Esophagus muscularis mucosa (tissue), 4 donors: ENCODE data around the gene QSOX2. TPM values are rescaled to one million over a fixed set of nuclear protein-coding genes. Genes with fewer than 3 reads are reported as not detected.

Experiments used
- DNase-seq: peaks from one replicate; pipeline ENCODE4 v3.0.0-alpha.2; 2017; ENCODE audit errors: extremely low spot score
- H3K27ac ChIP-seq, 4 donors: fragments of 200-600 bp; sonication (generic); replicated peaks in 1 of 4; 1 replicate in 3 of 4; 2 replicates in 1 of 4; pipeline ENCODE4 v1.5.1; 2016 to 2019; ENCODE audit warnings: mild to moderate bottlenecking in 1 of 4
- H3K27me3 ChIP-seq, 4 donors: fragments of 200-600 bp; sonication (generic); one replicate each; pipeline versions ENCODE4 v1.5.1 to v1.6.0; 2016 to 2019
- H3K36me3 ChIP-seq, 4 donors: fragments of 200-600 bp; sonication (generic); one replicate each; pipeline ENCODE4 v1.5.1; 2016 to 2019
- H3K4me1 ChIP-seq, 4 donors: fragments of 200-600 bp; sonication (generic); one replicate each; pipeline ENCODE4 v1.5.1; 2016 to 2019
- H3K4me3 ChIP-seq, 4 donors: fragments of 200-600 bp; sonication (generic); 1 replicate in 2 of 4; 2 replicates in 2 of 4; pipeline ENCODE4 v1.5.1; 2016 to 2019; ENCODE audit warnings: mild to moderate bottlenecking in 4 of 4, moderate library complexity in 1 of 4
- H3K9me3 ChIP-seq, 4 donors: fragments of 200-600 bp; sonication (generic); 1 replicate in 3 of 4; 2 replicates in 1 of 4; pipeline ENCODE4 v1.5.1; 2016 to 2019
- CTCF ChIP-seq, 3 experiments: fragments of 200-600 bp in 2 of 3; fragments of 450-650 bp in 1 of 3; sonication (generic) in 2 of 3; IDR thresholded peaks; one replicate each; pipeline ENCODE4 v1.5.1; 2017 to 2019; ENCODE audit warnings: antibody characterized with exemption in 3 of 3, mild to moderate bottlenecking in 2 of 3, moderate library complexity in 1 of 3
- EP300 ChIP-seq: sonication (generic); formaldehyde crosslinking; IDR thresholded peaks from one replicate; pipeline ENCODE4 v1.6.1; 2017; ENCODE audit warnings: antibody characterized with exemption
- POLR2A ChIP-seq: fragments of 450-650 bp; IDR thresholded peaks from one replicate; pipeline ENCODE4 v1.6.1; 2017; ENCODE audit warnings: antibody characterized with exemption, moderate library complexity, mild to moderate bottlenecking, low read depth
- POLR2AphosphoS5 ChIP-seq, 2 donors: sonication (generic); formaldehyde crosslinking; IDR thresholded peaks; one replicate each; pipeline ENCODE4 v1.6.1; 2017; ENCODE audit warnings: antibody characterized with exemption in 2 of 2
- WGBS: methylation state at CpG from one replicate; pipeline ENCODE4 v1.1.5; 2018; 5-methylcytosine and 5-hydroxymethylcytosine counted together
- intact Hi-C: fragments of 100-400 bp; cut with DNase I; formaldehyde crosslinking; loops from one replicate; pipeline ENCODE4 v1.15.1; 2023
- total RNA-seq, 4 donors: library from RNA; depleted of rRNA; stranded (reverse); fragments of >200 nt; gene quantifications; one replicate each; pipeline versions ENCODE4 v1.1.0 to v1.2.1, GENCODE V29; 2016

QSOX2 gene
- total RNA-seq, 4 donors from 2014 or later, result 5.4 to 7.6 (median 6.3) TPM

GRCh38 chr9:136282272-136282861 lies 36.8 kb upstream of the QSOX2 start:
- WGBS, result 70% methylated on average over 5 of the region's 14 CpGs

GRCh38 chr9:136281421-136282271 lies 36.0 kb upstream of the QSOX2 start:
- no peak overlapping the region for H3K27ac ChIP-seq
- whole genome bisulfite sequencing, result 85% methylated on average over 12 of the region's 39 CpGs
- TF ChIP-seq EP300 (no peak), CTCF (IDR thresholded peaks at IDR 0.05) (no peak), POLR2AphosphoS5 (IDR thresholded peaks at IDR 0.05) (no peak), POLR2A (no peak)
- intact Hi-C loops, result loop anchor here (10.0 kb wide), 1 partner anchor 677 kb away; no protein-coding TSS in a partner anchor
- H3K4me3 ChIP-seq, result no peak overlapping the region
- H3K36me3 ChIP-seq, result no peaks in the 10 kb centered on the region
- H3K27me3 ChIP-seq, result peaks cover 0 to 85% (median 3%) of the 10 kb centered on the region in 4 donors
- peaks cover 5 to 10% (median 9%) of the 10 kb centered on the region in 4 donors for H3K4me1 ChIP-seq
- peaks cover 0 to 6% (median 0%) of the 10 kb centered on the region in 4 donors for H3K9me3 ChIP-seq
- no peak for DNase-seq

More at GRCh38 chr9:136282272-136282861, 36.8 kb upstream of the QSOX2 start:
- Histone ChIP-seq H3K4me1 (peaks cover 5 to 10% (median 9%) of the 10 kb centered on the region in 4 donors), H3K27ac (no peak overlapping the region), H3K4me3 (no peak overlapping the region), H3K27me3 (peaks cover 0 to 85% (median 3%) of the 10 kb centered on the region in 4 donors), H3K9me3 (peaks cover 0 to 6% (median 0%) of the 10 kb centered on the region in 4 donors), H3K36me3 (no peaks in the 10 kb centered on the region)
- intact Hi-C loops, result loop anchor here (10.0 kb wide), 1 partner anchor 678 kb away; no protein-coding TSS in a partner anchor
- no peak for TF ChIP-seq POLR2AphosphoS5 (IDR thresholded peaks at IDR 0.05)
- TF ChIP-seq EP300, result no peak
- TF ChIP-seq POLR2A, result no peak
- no peak for TF ChIP-seq CTCF (IDR thresholded peaks at IDR 0.05)
- DNase-seq, result no peak

GRCh38 chr9:136280535-136281315 lies 35.1 kb upstream of the QSOX2 start:
- 84% methylated on average over 11 of the region's 16 CpGs for WGBS
- intact Hi-C loops, result loop anchor here (10.0 kb wide), 1 partner anchor 676 kb away; no protein-coding TSS in a partner anchor
- Histone ChIP-seq H3K27me3 (peaks cover 0 to 85% (median 0%) of the 10 kb centered on the region in 4 donors), H3K9me3 (peaks cover 0 to 6% (median 0%) of the 10 kb centered on the region in 4 donors), H3K27ac (no peak overlapping the region), H3K4me3 (no peak overlapping the region), H3K4me1 (peaks cover 5 to 10% (median 9%) of the 10 kb centered on the region in 4 donors), H3K36me3 (no peaks in the 10 kb centered on the region)
- DNase-seq, result no peak
- TF ChIP-seq POLR2A (no peak), EP300 (no peak), CTCF (IDR thresholded peaks at IDR 0.05) (no peak), POLR2AphosphoS5 (IDR thresholded peaks at IDR 0.05) (no peak)

GRCh38 chr9:136279471-136279870 lies 33.9 kb upstream of the QSOX2 start:
- DNase-seq, result no peak
- Histone ChIP-seq H3K27me3 (peaks cover 0 to 85% (median 0%) of the 10 kb centered on the region in 4 donors), H3K36me3 (no peaks in the 10 kb centered on the region), H3K9me3 (peaks cover 0 to 6% (median 0%) of the 10 kb centered on the region in 4 donors), H3K27ac (no peak overlapping the region), H3K4me1 (peaks cover 5 to 10% (median 9%) of the 10 kb centered on the region in 4 donors), H3K4me3 (no peak overlapping the region)
- no peak for TF ChIP-seq EP300
- TF ChIP-seq CTCF (IDR thresholded peaks at IDR 0.05), result no peak
- no peak for TF ChIP-seq POLR2AphosphoS5 (IDR thresholded peaks at IDR 0.05)
- no peak for TF ChIP-seq POLR2A
- intact Hi-C loops, result no loop called here
- WGBS, result 98% methylated on average over 6 of the region's 6 CpGs
